Measurements from ENCODE around the gene TP53BP1.

- TF ChIP-seq TAF1 (IDR thresholded peaks at IDR 0.05; ENCODE audit: borderline replicate concordance, low read depth, low read length) (no peak), POLR2AphosphoS5 (IDR thresholded peaks at IDR 0.05; ENCODE audit: low read depth, low read length) (no peak), POLR2A (IDR thresholded peaks at IDR 0.05; ENCODE audit: low read depth, low read length) (no peak)
Measured at GRCh38 chr15:43446344-43446743, 46.6 kb downstream of the TP53BP1 start.
